ENCODE results near the gene SPECC1.
"Not testable (repeated sequence)": the region's sequence is repeated elsewhere in the genome, so short reads cannot be mapped to it uniquely, and the experiment has no call there.

SPECC1 gene

GRCh38 chr17:20282526-20283308 is 273.6 kb downstream of the SPECC1 start:
- no peak for DNase-seq

GRCh38 chr17:20284022-20284421 is 274.9 kb downstream of the SPECC1 start:
- DNase-seq = no peak

- no peak for DNase-seq
These were observed 275.6 kb downstream of the SPECC1 start for GRCh38 chr17:20284570-20285295.

GRCh38 chr17:20289984-20290383 is 280.8 kb downstream of the SPECC1 start:
- DNase-seq = no peak

DNA sequence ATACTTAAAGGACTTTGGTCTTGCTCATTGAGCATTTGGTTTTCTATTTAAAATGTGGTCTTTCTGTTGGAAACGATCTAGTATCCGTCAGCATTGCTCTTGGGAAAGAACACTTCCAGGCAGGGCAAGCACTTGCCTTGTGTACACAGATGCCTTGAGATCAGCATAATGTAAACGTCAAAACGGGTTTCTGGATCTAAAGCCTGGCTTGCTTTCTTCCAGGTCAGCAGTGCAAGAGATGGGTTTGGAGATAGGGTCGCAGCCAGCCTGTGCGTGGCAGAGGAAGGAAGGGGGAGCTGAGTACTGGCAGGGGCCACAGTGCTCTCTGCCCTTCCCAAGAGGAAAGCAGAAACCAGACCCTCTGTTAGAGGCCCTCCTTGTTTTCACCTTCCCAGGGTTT is 282.7 kb downstream of the SPECC1 start:
- DNase-seq = no peak

- no peak for DNase-seq
These were observed 284.3 kb downstream of the SPECC1 start for GRCh38 chr17:20293501-20293900.

DNA sequence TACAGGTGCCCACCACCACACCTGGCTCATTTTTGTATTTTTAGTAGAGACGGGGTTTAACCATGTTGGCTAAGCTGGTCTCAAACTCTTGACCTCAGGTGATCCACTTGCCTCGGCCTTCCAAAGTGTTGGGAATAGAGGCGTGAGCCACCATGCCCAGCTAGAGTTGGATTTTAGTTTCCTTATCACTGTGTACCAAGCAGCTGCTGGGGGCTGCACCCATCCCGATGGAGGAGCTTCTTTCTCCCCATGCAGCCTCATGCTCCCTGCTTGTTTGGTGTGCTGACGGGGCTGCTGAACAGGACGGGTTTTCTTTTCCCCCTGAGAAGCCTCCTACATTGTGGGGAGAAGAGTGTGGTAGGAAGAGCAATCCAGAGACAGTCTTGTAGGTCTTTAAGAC is 285.0 kb downstream of the SPECC1 start:
- no peak for DNase-seq

DNA sequence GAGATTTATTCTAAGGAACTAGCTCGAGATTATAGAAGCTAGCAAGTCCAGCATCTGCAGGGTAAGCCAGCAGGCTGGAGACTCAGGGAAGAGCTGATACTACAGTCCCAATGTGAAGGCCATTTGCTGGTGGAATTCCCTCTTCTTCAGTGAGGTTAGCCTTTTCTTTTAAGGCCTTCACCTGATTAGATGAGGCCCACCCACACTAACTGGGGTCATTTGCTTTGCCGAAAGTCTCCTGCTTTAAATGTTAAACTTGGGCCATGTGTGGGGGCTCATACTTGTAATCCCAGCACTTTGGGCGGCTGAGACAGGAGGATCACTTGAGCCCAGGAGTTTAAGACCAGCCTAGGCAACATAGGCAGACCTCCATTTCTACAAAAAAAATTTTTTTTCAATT is 289.9 kb downstream of the SPECC1 start:
- no peak for DNase-seq

GRCh38 chr17:20300436-20300934 is 291.3 kb downstream of the SPECC1 start:
- no peak for DNase-seq

GRCh38 chr17:20302246-20302917 is 293.2 kb downstream of the SPECC1 start:
- no peak for DNase-seq

GRCh38 chr17:20304961-20305360 is 295.8 kb downstream of the SPECC1 start:
- no peak for DNase-seq

- no peak for DNase-seq
These were observed 297.8 kb downstream of the SPECC1 start for GRCh38 chr17:20306924-20307323.

- DNase-seq = no peak
These were observed 298.3 kb downstream of the SPECC1 start for GRCh38 chr17:20307326-20307910.

DNA sequence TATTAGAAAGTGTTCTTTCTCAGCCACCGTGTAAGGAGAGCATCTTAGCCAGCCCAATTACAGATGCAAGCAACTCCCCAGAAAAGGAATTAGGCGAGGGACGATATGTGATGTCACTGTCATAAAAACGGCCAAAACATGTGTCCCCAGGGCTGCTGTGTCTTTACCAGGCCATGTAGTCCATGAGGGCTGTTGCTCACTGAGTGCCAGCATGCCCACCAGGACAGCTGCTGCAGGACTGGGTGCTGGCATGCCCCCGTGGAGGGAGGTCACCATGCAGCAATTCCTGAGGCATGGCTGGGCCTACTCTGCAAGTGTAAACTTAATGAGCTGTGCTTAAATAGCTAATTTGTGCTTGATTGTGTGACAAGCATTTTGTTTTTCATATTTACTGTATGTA is 301.3 kb downstream of the SPECC1 start:
- DNase-seq = no peak

- no peak for DNase-seq
These were observed 304.1 kb downstream of the SPECC1 start for GRCh38 chr17:20313306-20313705.

DNA sequence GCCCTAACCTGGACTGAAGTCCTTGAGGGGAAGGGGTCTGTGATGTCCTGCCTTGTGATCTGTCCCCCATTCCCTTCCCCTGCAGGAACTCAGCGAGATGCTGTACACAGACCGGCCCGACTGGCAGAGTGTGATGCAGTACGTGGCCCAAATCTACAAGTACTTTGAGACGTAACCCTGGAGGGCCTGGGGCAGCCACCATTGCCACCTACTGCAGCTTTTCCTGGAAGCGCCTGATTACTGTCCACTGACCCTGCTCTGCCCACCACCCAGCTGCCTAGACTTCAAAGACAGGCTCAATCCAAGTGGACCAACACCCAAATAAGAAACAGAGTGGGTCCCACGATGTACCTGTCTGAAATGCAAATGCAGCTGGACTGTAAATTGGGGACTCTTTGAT is 304.7 kb downstream of the SPECC1 start:
- DNase-seq = no peak

DNA sequence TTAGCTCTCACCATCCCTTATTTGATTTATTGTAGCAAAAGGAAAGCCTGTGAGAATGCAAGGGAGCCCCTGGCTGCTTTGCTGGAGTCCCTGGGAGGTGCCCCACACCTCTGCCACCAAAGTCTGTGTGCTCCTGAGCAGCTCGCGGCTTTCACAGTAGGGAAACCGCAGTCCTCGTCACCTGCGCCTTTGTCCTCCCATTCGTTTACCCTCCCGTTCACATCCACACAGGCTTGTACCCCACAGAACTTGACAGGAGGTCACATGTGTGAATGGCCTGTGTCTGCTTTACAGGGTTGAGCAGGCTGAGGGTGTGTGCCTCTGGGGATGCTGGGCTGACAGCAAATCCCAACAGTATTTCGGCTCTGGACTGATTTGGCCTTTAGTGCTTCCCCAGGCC is 305.7 kb downstream of the SPECC1 start:
- no peak for DNase-seq

- DNase-seq = no peak
These were observed 306.2 kb downstream of the SPECC1 start for GRCh38 chr17:20315311-20315710.

DNA sequence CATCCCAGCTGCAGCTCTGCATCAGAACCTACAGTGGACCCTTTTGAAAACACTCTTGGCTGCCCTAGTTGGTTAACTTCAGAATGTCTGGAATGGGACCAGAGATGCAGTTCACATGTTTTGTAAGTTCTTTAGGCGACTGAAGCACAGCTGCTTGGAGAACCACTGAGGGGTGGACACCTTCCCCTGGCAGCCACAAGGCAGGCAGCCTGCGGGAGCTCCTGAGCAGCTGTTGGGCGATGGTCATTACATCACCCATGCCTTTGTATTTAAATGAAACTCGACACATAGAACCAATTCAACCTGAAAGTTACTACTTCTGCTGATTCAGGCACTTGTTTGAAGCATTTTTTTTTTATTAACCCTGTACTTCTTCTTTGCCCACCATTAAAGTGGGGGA is 306.7 kb downstream of the SPECC1 start:
- no peak for DNase-seq

DNA sequence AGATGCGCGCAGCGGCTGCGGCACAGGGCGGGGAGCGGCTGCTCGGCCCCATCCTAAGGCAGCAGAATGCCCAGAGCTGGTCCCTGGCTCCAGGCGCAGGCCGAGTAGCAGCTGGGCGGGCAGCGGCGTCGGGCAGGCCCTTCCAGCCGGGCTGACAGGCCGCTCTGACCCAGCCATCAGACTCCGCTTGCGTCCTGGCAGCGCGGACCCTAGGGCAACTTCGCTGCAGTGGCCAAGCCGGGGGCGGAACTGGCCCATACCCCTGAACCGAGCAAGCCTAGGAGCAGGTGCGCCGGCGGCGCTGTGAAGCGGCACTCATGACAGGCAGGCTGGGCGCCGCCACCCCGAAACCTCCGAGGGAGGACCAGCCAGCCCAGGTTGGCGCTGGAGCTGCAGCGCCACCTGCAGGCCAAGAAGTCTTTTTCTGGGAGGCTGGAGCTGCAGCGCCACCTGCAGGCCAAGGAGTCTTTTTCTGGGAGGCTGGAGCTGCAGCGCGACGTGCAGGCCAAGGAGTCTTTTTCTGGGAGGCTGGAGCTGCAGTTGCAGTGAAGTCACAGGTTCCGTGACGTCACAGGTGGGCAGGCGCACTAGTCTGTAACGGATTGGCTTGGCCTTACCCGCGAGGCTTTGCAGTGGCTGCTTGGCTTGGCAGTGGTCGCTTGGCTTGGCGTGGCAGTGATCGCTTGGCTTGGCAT is 311.5 kb downstream of the SPECC1 start:
- DNase-seq = not testable (repeated sequence)

DNA sequence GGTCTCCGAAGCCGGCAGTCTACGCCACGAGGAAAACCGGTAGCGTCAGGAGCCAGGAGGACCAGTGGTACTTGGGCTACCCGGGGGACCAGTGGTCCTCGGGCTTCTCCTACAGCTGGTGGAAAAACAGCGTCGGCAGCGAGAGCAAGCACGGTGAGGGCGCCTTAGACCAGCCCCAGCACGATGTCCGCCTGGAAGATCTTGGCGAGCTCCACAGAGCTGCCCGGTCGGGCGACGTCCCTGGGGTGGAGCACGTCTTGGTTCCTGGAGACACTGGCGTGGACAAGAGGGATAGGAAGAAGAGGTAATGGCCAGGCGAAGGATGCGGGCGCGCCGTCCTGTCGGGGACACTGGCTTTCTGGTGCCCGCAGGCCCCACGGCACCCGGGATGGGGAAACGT is 312.2 kb downstream of the SPECC1 start:
- not testable (repeated sequence) for DNase-seq

- DNase-seq = not testable (repeated sequence)
These were observed 318.6 kb downstream of the SPECC1 start for GRCh38 chr17:20327739-20328138.

GRCh38 chr17:20351405-20351804 is 342.2 kb downstream of the SPECC1 start:
- DNase-seq = not testable (repeated sequence)
